Stimulated activated CD4-positive, alpha-beta T cell treated with anti-CD3 and anti-CD28 coated beads, Interleukin-15, amount 100 ng/mL, for 48 hours (primary cell): Measurements from ENCODE around the gene TMTC4.
"Not testable (repeated sequence)": the region's sequence is repeated elsewhere in the genome, so short reads cannot be mapped to it uniquely, and the experiment has no call there.

Source experiments
- DNase-seq, 2 donors: peaks; one replicate each; pipeline ENCODE4 v3.0.0-alpha.2; 2020; ENCODE audit warnings: low read depth in 2 of 2

TMTC4 gene

GRCh38 chr13:100674572-100674871, at the start of gene TMTC4:
TSS of gene TMTC4 (minus strand) at chr13:100674795. CDS start at chr13:100670362, 4,433 bp downstream.
- DNase-seq, result no peak

GRCh38 chr13:100722517-100722916, 47.9 kb upstream of the TMTC4 start:
- DNase-seq, result no peak

- peak in 1 of 2 donors; percentile 48 for DNase-seq
These were observed 47.4 kb upstream of the TMTC4 start for GRCh38 chr13:100721885-100722512.

GRCh38 chr13:100715604-100716003, 41.0 kb upstream of the TMTC4 start:
- no peak for DNase-seq

GRCh38 chr13:100714478-100714877, 39.9 kb upstream of the TMTC4 start:
- DNase-seq, result no peak

- no peak for DNase-seq
These were observed 35.6 kb upstream of the TMTC4 start for GRCh38 chr13:100710176-100710575.

- peak in 1 of 2 donors; percentile 3 for DNase-seq
These were observed 33.5 kb upstream of the TMTC4 start for GRCh38 chr13:100707818-100708740.

GRCh38 chr13:100698331-100698730, 23.7 kb upstream of the TMTC4 start:
- not testable (repeated sequence) for DNase-seq

GRCh38 chr13:100695509-100695773, 20.8 kb upstream of the TMTC4 start:
- DNase-seq, result no peak

- DNase-seq, result no peak
These were observed 20.3 kb upstream of the TMTC4 start for GRCh38 chr13:100694722-100695508.

GRCh38 chr13:100689191-100689590, 14.6 kb upstream of the TMTC4 start:
- no peak for DNase-seq

- no peak for DNase-seq
These were observed 5.5 kb upstream of the TMTC4 start for GRCh38 chr13:100680131-100680530.

- DNase-seq, result not testable (repeated sequence)
These were observed 2.5 kb upstream of the TMTC4 start for GRCh38 chr13:100677128-100677527.

GRCh38 chr13:100675661-100676129, 1.1 kb upstream of the TMTC4 start:
- no peak for DNase-seq

- DNase-seq, result peak; percentile 97 to 99
These were observed 471 bp upstream of the TMTC4 start for GRCh38 chr13:100674872-100675660.

- peak; percentile 7 to 17 for DNase-seq
These were observed 653 bp downstream of the TMTC4 start for GRCh38 chr13:100673713-100674571.

- DNase-seq, result no peak
These were observed 1.3 kb downstream of the TMTC4 start for GRCh38 chr13:100673376-100673712.

GRCh38 chr13:100671389-100672182, 3.0 kb downstream of the TMTC4 start:
- DNase-seq, result no peak

GRCh38 chr13:100668408-100668807, 6.2 kb downstream of the TMTC4 start:
- no peak for DNase-seq

- no peak for DNase-seq
These were observed 6.7 kb downstream of the TMTC4 start for GRCh38 chr13:100667894-100668293.
